ENCODE data around the gene ZNF808.
"Not testable (repeated sequence)": the region's sequence is repeated elsewhere in the genome, so short reads cannot be mapped to it uniquely, and the experiment has no call there.

Gene ZNF808

GRCh38 chr19:52585604-52586003 is 58.1 kb downstream of the ZNF808 start:
- Histone ChIP-seq H4K20me1 (ENCODE audit: insufficient read depth) (no peaks in the 10 kb centered on the region), H2AFZ (ENCODE audit: low read depth) (no peak overlapping the region), H3K9ac (no peak overlapping the region), H3K4me3 (IDR thresholded peaks at IDR 0.05; ENCODE audit: insufficient read depth, low read depth, low read length) (no peak overlapping the region), H3K4me1 (ENCODE audit: low read depth, poor library complexity, severe bottlenecking) (no peaks in the 10 kb centered on the region), H3K4me2 (no peak overlapping the region), H3K27ac (no peak overlapping the region), H3K79me2 (ENCODE audit: insufficient read depth, low read depth) (no peaks in the 10 kb centered on the region), H3K36me3 (ENCODE audit: insufficient read depth) (no peaks in the 10 kb centered on the region), H3K27me3 (ENCODE audit: insufficient read depth, low read depth) (no peaks in the 10 kb centered on the region)
- no peak for TF ChIP-seq CTCF (conservative IDR thresholded peaks at IDR 0.05; ENCODE audit: low read depth, low read length)

GRCh38 chr19:52590728-52591127 is 63.3 kb downstream of the ZNF808 start:
- no peak overlapping the region for H3K27ac ChIP-seq
- no peak overlapping the region for H3K9ac ChIP-seq
- H3K27me3 ChIP-seq (ENCODE audit: insufficient read depth, low read depth): no peaks in the 10 kb centered on the region
- no peaks in the 10 kb centered on the region for H4K20me1 ChIP-seq (ENCODE audit: insufficient read depth)
- H3K4me1 ChIP-seq (ENCODE audit: low read depth, poor library complexity, severe bottlenecking): no peaks in the 10 kb centered on the region
- TF ChIP-seq CTCF (conservative IDR thresholded peaks at IDR 0.05; ENCODE audit: low read depth, low read length): no peak
- no peak overlapping the region for H2AFZ ChIP-seq (ENCODE audit: low read depth)
- no peak overlapping the region for H3K4me2 ChIP-seq
- H3K4me3 ChIP-seq (IDR thresholded peaks at IDR 0.05; ENCODE audit: insufficient read depth, low read depth, low read length): no peak overlapping the region
- no peaks in the 10 kb centered on the region for H3K79me2 ChIP-seq (ENCODE audit: insufficient read depth, low read depth)
- H3K36me3 ChIP-seq (ENCODE audit: insufficient read depth): no peaks in the 10 kb centered on the region

DNA sequence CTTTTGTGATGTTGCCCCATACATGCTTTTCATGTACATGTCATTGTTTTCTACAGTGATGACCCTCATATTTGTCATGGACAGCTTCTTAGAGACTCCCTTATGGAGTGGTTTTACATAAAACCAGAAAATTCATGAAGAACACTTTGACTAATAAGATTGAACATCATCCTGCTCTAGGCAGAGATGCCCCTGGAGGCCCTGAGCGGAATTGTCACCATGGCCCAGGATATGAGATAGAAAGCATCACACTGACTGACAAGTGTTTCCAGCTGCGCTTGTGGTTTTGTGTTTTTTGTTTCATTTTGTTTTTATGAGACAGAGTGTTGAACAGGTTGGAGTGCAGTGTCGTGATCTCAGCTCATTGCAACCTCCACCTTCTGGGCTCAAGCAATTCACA is 64.8 kb downstream of the ZNF808 start:
- Histone ChIP-seq H4K20me1 (ENCODE audit: insufficient read depth) (no peaks in the 10 kb centered on the region), H3K79me2 (ENCODE audit: insufficient read depth, low read depth) (no peaks in the 10 kb centered on the region), H2AFZ (ENCODE audit: low read depth) (no peak overlapping the region), H3K27me3 (ENCODE audit: insufficient read depth, low read depth) (no peaks in the 10 kb centered on the region), H3K4me2 (no peak overlapping the region), H3K9ac (no peak overlapping the region), H3K27ac (no peak overlapping the region), H3K36me3 (ENCODE audit: insufficient read depth) (no peaks in the 10 kb centered on the region), H3K4me1 (ENCODE audit: low read depth, poor library complexity, severe bottlenecking) (no peaks in the 10 kb centered on the region), H3K4me3 (IDR thresholded peaks at IDR 0.05; ENCODE audit: insufficient read depth, low read depth, low read length) (no peak overlapping the region)
- TF ChIP-seq CTCF (conservative IDR thresholded peaks at IDR 0.05; ENCODE audit: low read depth, low read length): no peak

- H4K20me1 ChIP-seq (ENCODE audit: insufficient read depth); H3K79me2 ChIP-seq (ENCODE audit: insufficient read depth, low read depth); H3K9ac ChIP-seq; H3K27ac ChIP-seq; H3K4me1 ChIP-seq (ENCODE audit: low read depth, poor library complexity, severe bottlenecking); H3K4me2 ChIP-seq; H2AFZ ChIP-seq (ENCODE audit: low read depth); H3K4me3 ChIP-seq (IDR thresholded peaks at IDR 0.05; ENCODE audit: insufficient read depth, low read depth, low read length); H3K27me3 ChIP-seq (ENCODE audit: insufficient read depth, low read depth); H3K36me3 ChIP-seq (ENCODE audit: insufficient read depth): not testable (repeated sequence)
These were observed 66.0 kb downstream of the ZNF808 start for GRCh38 chr19:52593441-52593840.

- no peaks in the 10 kb centered on the region for H4K20me1 ChIP-seq (ENCODE audit: insufficient read depth)
These were observed 71.8 kb downstream of the ZNF808 start for GRCh38 chr19:52599241-52599640.

More at GRCh38 chr19:52599241-52599640, 71.8 kb downstream of the ZNF808 start:
- Histone ChIP-seq H3K9ac (no peak overlapping the region), H3K79me2 (ENCODE audit: insufficient read depth, low read depth) (no peaks in the 10 kb centered on the region), H3K4me1 (ENCODE audit: low read depth, poor library complexity, severe bottlenecking) (no peaks in the 10 kb centered on the region), H2AFZ (ENCODE audit: low read depth) (no peak overlapping the region), H3K4me3 (IDR thresholded peaks at IDR 0.05; ENCODE audit: insufficient read depth, low read depth, low read length) (no peak overlapping the region), H3K27ac (no peak overlapping the region), H3K36me3 (ENCODE audit: insufficient read depth) (no peaks in the 10 kb centered on the region), H3K27me3 (ENCODE audit: insufficient read depth, low read depth) (no peaks in the 10 kb centered on the region), H3K4me2 (no peak overlapping the region)
- no peak for TF ChIP-seq CTCF (conservative IDR thresholded peaks at IDR 0.05; ENCODE audit: low read depth, low read length)
